GM21737 (cell line): ENCODE data around the gene DESI2.

Experiments
- ATAC-seq: cut with Tn5 transposase; IDR thresholded peaks from one replicate; pipeline ENCODE4 v1.9.1; 2021; ENCODE audit warnings: mild to moderate bottlenecking, moderate library complexity; ENCODE audit not compliant: unreplicated experiment

The DESI2 gene

GRCh38 chr1:244652623-244653438, at the start of gene DESI2:
Gene DESI2 (plus strand): TSS chr1:244653126. CDS start chr1:244653314, 188 bp downstream.
- ATAC-seq, result peak; percentile 96

DNA sequence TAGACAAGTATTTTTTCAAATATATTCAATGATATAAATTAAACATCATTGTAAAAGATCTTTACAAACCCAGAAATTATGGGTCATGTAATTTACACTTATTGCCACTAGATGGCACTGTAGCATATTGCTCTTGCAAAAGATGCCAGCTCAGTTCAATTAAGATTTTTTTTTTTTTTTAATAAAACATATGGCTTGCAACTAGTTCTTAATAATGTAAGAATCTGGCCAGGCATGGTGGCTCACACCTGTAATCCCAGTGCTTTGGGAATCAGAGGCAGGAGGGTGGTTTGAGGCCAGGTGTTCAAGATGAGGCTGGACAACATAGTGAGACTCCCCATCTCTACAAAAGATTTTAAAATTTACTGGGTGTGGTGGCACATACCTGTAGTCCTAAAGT, 49.4 kb upstream of the DESI2 start:
- ATAC-seq, result no peak

GRCh38 chr1:244605835-244606370, 47.0 kb upstream of the DESI2 start:
- no peak for ATAC-seq

- no peak for ATAC-seq
Observed at GRCh38 chr1:244614113-244614836, 38.7 kb upstream of the DESI2 start.

DNA sequence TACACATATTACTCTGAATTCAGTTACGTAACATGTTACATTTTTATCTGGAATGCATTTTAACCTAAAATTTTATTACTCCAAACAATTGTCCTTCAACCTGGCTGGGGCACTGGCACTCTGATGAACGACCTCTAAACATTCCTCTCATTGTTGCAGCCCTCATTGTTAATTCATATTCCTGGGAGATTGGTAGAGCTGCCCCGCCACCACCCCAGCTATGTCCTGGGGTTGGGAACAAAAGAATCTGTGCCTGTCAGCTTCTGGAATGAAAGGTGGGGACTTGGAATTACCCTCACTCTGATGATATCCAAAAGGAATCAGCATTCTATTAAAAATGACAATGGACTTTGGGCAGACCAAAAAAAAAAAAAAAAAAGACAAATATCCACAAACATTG, 38.0 kb upstream of the DESI2 start:
- ATAC-seq, result no peak

DNA sequence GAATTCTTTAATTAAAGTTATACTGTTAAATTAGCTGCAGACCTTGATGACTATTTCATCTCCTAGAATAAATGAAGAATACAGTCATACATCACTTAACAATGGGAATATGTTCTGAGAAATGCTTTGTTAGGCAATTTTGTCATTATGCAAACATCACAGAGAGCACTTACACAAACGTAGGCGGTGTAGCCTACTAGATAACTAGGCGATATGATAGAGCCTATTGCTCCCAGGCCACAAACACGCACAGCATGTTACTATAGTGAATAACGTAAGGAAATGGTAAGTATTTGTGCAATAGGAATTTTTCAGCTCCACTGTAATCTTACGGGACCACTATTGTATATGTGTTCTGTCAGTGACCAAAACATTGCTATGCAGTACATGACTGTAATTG, 37.6 kb upstream of the DESI2 start:
- ATAC-seq, result no peak

GRCh38 chr1:244626709-244627108, 26.2 kb upstream of the DESI2 start:
- no peak for ATAC-seq

DNA sequence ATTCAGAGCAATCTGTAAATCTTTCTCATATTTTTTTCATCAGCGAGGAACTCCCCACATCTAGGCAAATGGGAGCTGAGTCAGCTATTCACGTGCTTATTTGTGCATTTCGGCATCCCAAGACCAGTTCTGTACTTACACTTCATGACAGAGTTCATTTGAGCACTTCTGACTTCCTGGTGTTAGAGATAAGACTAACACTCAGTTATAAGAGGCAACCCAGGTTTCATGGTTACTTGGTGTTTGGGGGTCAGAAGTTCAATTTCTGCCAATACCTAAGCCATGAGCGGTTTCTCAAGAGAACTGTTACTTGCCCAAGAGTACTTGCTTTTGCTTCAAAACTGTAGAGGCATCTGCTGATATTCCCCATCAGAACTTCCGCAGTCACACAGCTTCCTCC, 24.1 kb upstream of the DESI2 start:
- ATAC-seq, result no peak

DNA sequence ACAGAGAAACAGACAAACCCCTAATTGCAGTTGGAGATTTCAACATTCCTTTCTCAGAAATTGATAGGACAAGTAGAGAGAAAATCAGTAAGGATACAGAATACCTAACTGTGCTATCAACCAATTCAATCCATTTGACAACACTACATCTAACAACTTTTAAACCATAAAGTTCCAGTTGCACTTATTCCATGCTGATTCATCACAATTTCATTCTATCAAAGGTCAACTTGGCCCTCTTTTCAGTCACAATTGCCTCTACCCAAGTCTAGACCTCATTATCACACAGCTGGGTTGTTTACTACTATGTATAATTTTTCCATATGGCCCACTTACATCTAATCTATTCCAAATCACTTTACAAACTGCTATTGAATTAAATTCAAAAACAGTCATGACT, 19.8 kb upstream of the DESI2 start:
- ATAC-seq, result no peak

DNA sequence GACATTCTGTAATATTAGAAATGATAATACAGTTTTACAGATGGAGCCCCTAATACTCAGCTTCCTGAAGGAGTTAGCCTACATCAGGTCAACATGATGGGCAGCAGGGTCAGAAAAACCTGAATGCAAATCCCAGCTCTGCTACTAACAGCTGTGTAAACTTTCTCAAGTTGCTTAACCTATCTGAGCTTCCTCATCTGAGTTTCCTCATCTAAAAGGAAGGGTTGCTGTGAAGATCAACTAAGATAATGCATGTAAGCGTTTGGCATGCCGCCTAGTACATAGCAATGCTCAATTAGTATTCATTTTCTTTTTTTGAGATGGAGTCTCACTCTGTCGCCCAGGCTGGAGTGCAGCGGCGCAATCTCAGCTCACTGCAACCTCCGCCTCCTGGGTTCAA, 18.4 kb upstream of the DESI2 start:
- no peak for ATAC-seq

- ATAC-seq, result no peak
Observed at GRCh38 chr1:244636488-244637259, 16.3 kb upstream of the DESI2 start.

DNA sequence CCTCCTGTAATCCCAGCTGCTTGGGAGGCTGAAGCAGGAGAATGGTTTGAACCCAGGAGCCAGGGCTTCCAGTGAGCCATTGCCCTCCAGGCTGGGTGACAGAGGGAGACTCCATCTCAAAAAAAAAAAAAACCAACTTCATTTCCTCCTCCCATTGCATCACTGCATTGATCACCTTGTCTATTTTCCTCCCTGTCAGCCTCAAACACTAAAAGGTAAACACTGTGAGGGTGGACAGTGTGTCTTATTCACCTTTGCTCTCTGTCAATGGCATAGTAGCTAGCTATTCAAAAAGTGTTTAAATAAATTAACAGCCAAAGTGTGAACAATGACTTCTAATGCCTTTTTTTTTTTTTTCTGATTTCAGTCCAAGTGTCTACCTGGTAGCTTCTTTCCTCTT, 13.4 kb upstream of the DESI2 start:
- no peak for ATAC-seq

GRCh38 chr1:244640917-244641316, 12.0 kb upstream of the DESI2 start:
- no peak for ATAC-seq

DNA sequence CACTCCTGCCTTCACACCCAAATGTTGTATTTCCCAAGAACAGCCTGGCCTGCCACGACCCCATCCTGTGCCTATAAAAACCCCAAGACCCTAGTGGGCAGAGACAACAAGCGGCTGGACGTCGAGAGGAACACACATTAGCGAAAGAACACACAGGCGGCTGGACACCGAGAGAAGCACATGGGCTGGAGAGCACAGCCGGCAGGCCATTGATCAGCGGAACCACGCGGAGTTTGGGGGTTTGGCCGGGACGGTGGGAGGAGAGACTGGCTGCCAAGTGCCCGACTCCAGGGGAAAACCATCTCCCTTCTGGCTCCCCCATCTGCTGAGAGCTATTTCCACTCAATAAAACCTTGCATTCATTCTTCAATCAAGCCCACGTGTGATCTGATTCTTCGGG, 10.4 kb upstream of the DESI2 start:
- no peak for ATAC-seq

GRCh38 chr1:244642988-244643387, 9.9 kb upstream of the DESI2 start:
- ATAC-seq, result no peak

DNA sequence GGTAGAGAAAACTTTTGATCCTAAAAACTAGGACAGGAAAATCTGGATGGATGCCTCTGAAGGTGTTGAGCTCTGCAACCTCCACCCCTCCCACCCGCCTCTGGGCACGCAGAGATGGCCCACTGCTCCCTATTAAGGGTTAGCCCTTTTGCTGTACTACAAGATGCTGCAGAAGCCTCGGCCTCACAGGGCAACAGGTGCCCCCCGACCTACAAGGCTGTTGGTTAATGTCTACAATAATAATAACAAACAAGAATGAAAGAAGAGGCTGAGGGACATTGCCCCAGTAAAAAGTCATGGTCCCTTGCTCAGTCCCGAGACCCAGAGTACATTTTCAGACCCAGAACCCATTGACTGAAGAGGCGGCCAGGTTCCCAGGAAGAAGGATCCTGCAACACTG, 7.5 kb upstream of the DESI2 start:
- ATAC-seq, result no peak

GRCh38 chr1:244645890-244646289, 7.0 kb upstream of the DESI2 start:
- no peak for ATAC-seq

- no peak for ATAC-seq
Observed at GRCh38 chr1:244647819-244648218, 5.1 kb upstream of the DESI2 start.

GRCh38 chr1:244651956-244652622, 837 bp upstream of the DESI2 start:
- no peak for ATAC-seq

GRCh38 chr1:244653439-244654107, 647 bp downstream of the DESI2 start:
- no peak for ATAC-seq
